ENCODE data around the gene SIM2.

DNA sequence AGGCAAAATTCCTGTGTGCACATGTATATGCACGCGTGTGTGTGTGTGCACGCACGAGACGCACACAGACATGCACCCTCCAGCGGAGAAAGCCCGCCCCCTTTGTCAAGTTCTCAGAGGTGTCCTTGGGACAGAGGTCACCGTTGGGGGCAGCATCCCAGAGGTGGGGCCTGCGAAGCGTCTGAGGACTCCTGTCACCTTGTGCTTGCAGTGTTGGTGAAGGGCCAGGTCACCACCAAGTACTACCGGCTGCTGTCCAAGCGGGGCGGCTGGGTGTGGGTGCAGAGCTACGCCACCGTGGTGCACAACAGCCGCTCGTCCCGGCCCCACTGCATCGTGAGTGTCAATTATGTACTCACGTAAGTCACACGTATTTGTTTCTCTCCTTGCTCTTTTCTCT lies 42.6 kb downstream of the SIM2 start:
- TF ChIP-seq CTCF (IDR thresholded peaks at IDR 0.05; ENCODE audit: insufficient read depth, low read length), result no peak
- TF ChIP-seq POLR2AphosphoS5 (IDR thresholded peaks at IDR 0.05; ENCODE audit: low read depth), result no peak
- TF ChIP-seq, protein P1, sequence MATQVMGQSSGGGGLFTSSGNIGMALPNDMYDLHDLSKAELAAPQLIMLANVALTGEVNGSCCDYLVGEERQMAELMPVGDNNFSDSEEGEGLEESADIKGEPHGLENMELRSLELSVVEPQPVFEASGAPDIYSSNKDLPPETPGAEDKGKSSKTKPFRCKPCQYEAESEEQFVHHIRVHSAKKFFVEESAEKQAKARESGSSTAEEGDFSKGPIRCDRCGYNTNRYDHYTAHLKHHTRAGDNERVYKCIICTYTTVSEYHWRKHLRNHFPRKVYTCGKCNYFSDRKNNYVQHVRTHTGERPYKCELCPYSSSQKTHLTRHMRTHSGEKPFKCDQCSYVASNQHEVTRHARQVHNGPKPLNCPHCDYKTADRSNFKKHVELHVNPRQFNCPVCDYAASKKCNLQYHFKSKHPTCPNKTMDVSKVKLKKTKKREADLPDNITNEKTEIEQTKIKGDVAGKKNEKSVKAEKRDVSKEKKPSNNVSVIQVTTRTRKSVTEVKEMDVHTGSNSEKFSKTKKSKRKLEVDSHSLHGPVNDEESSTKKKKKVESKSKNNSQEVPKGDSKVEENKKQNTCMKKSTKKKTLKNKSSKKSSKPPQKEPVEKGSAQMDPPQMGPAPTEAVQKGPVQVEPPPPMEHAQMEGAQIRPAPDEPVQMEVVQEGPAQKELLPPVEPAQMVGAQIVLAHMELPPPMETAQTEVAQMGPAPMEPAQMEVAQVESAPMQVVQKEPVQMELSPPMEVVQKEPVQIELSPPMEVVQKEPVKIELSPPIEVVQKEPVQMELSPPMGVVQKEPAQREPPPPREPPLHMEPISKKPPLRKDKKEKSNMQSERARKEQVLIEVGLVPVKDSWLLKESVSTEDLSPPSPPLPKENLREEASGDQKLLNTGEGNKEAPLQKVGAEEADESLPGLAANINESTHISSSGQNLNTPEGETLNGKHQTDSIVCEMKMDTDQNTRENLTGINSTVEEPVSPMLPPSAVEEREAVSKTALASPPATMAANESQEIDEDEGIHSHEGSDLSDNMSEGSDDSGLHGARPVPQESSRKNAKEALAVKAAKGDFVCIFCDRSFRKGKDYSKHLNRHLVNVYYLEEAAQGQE (IDR thresholded peaks at IDR 0.05; ENCODE audit: insufficient replicate concordance, low read depth), result no peak
- TF ChIP-seq GABPA (IDR thresholded peaks at IDR 0.05; ENCODE audit: low read depth), result no peak
- no peak for TF ChIP-seq SPI1 (IDR thresholded peaks at IDR 0.05; ENCODE audit: borderline replicate concordance, low read depth)
